HG02678 (cell line): ENCODE data around the gene MCCC1.
"Not testable (repeated sequence)": the region's sequence is repeated elsewhere in the genome, so short reads cannot be mapped to it uniquely, and the experiment has no call there.

ENCODE experiments used
- ATAC-seq: cut with Tn5 transposase; IDR thresholded peaks from one replicate; pipeline ENCODE4 v1.9.1; 2021; ENCODE audit warnings: mild to moderate bottlenecking, moderate library complexity; ENCODE audit not compliant: unreplicated experiment

The MCCC1 gene

GRCh38 chr3:183099026-183099837, at the start of gene MCCC1:
Gene MCCC1, minus strand, starts transcription at chr3:183099496. Its CDS starts 56 bp downstream, at chr3:183099440.
- ATAC-seq = peak; percentile 98

GRCh38 chr3:183148056-183148455, 48.8 kb upstream of the MCCC1 start:
- no peak for ATAC-seq

- no peak for ATAC-seq
Observed at GRCh38 chr3:183144363-183144762, 45.1 kb upstream of the MCCC1 start.

- ATAC-seq = no peak
Observed at GRCh38 chr3:183142199-183142598, 42.9 kb upstream of the MCCC1 start.

DNA sequence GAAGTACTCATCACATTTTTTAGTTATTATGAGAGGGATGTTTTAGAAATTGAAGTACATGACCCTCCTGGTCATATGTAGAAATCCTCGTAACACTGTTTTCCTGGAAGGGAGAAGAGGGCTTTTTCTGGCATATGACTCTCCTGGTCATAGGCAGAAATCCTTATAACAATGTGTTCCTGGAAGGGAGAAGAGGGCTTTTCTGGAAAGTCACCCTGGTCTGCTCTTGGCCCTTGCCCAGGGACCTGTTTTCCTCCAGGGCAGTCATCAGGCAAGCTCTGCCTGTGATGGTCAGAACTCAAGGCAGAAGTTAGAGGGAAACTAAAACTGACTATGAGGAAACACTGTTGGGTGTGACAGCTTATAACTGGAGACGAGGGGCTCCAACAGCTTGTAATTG, 35.5 kb upstream of the MCCC1 start:
- ATAC-seq = no peak

GRCh38 chr3:183132409-183132808, 33.1 kb upstream of the MCCC1 start:
- ATAC-seq = no peak

- ATAC-seq = no peak
Observed at GRCh38 chr3:183131735-183132134, 32.4 kb upstream of the MCCC1 start.

GRCh38 chr3:183131186-183131725, 32.0 kb upstream of the MCCC1 start:
- ATAC-seq = no peak

- ATAC-seq = no peak
Observed at GRCh38 chr3:183129243-183129642, 29.9 kb upstream of the MCCC1 start.

GRCh38 chr3:183128709-183129108, 29.4 kb upstream of the MCCC1 start:
- ATAC-seq = no peak

DNA sequence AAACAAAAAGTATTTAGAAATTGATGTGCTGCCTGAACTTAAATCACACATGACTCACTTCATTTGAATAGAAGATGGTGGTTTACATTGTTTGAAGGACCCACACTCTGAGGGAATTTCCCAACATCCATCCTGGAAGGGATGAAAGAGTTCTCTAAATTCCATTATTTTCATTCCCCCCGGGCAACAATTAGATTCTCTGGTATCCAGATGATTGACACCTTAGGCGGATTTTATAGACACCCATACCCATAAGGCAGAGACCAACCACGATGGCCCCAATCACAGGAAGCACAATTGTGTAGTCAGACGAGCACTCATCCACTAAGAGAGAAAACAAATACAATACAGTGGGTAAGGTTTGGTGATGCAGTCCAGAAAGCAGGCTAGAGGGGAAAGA, 24.6 kb upstream of the MCCC1 start:
- ATAC-seq = no peak

DNA sequence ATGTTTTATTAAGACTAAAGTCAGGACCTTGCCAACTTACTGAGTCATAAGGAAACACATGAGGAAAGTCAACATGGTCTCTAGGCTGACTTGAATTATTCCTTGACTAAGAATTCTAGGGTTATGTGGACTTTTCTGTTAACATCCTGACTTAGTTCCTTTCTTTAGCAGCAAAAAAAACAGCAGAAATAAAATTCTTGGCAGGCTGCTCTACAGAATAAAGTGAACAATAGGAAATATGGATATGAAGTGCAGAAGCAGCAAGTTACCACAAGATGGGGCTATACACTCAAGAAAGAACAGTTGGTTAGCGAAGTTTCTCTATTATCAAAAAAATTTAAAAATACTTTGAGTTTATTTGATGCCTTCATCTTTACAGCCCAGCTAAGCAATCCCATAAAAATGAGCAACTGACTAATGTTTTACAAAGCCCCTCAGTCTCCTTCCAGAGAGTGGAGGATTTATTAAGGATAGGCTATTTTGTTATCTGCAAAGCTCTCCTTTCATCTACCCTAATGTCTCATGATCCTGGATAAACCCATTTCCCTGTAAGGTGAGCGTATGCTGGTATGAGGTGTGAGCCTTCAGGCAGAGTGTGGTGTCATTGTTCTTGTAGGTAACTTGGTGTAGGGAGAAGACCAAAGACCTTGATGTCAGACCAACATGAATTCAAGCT, 23.1 kb upstream of the MCCC1 start:
- ATAC-seq = no peak

- no peak for ATAC-seq
Observed at GRCh38 chr3:183120538-183121215, 21.4 kb upstream of the MCCC1 start.

- no peak for ATAC-seq
Observed at GRCh38 chr3:183117056-183117455, 17.8 kb upstream of the MCCC1 start.

GRCh38 chr3:183116025-183116614, 16.8 kb upstream of the MCCC1 start:
- ATAC-seq = peak; percentile 81

DNA sequence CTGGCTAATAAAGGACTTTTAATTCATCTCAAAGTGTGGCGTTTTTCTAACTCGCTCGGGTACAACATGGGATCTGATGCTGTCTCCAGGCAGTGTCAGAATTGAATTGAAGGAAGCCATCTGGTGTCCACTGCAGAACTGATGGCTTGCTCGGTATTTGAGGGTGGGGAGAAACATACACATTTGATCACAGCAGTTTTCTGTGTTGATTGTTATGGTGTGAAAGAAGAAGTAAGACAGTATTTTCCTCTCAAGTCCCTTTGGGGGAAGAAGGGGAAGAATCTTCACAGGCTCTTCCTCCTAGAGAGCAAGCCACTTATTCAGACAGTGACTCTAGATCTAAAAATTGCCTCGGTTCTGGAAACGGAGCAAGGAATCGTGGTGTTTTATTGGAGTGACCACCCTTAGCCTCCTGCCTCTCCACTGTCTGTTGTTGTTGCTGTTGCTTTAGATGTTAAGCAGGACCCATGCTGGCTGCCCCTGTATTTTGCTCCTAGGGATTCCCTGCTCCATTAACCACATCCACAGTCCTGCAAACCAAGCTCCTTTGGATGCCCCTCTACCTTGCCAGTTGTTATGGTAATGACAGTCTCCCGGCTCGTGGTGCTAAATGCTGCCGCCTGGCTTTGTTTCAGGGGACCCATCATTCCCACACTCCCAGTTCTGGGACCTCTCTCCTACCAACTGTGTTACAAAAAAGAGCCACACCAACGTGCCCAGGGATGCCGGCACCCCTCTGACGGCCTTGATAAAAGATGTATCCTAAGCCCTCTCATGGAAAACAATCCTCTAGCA, 15.3 kb upstream of the MCCC1 start:
- ATAC-seq = no peak

DNA sequence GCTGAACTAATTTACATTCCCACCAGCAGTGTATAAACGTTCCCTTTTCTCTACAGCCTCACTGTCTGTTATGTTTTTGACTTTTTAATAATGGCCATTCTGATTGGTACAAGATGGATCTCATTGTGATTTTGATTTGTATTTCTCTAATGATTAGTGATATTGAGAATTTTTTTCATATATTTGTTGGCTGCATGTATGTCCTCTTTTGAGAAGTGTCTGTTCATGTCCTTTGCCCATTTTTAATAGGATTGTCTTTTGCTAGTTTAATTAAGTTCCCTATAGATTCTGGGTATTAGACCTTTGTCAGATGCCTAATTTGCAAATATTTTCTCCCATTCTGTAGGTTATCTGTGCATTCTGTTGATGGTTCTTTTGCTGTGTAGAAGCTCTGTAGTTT, 10.6 kb upstream of the MCCC1 start:
- not testable (repeated sequence) for ATAC-seq

DNA sequence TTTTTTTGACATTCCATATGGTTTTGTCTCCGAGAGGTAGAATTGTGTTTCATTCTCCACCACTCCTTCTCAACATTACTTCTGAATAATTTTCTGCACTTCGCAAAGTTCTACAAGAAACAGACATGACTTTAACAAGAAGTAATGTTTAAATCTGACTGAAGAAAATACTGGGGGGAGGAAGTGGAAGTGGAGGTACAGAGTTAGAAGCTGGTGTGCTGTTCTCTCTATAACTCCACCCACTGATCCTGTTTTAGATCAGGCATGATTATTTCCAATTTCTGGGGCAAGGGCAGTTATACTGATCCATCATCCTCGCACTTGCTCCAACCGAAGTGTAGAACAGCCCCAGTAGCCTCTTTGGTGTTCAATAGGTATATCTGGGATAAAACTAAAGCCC, 9.2 kb upstream of the MCCC1 start:
- ATAC-seq = no peak

DNA sequence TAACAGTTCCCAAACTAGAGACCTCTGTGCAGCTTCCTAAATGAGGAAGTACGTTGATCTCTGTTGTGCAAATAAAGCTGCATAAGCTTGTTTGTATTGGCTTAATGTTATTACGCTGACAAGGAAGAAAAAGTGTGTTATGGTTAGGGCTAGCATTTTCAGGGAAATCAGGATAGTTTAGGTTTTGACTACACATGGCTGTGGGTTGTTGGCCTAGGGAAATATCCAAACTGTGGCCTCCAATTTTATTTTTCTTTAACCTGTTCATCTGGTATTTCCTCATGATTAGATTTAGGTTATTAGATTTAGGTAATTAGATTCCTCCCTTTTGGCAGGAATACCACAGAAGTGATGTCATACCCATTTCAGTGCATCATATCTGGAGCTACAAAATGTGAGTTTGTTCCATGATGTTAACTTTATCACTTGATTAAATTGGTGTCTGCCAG, 8.7 kb upstream of the MCCC1 start:
- no peak for ATAC-seq

DNA sequence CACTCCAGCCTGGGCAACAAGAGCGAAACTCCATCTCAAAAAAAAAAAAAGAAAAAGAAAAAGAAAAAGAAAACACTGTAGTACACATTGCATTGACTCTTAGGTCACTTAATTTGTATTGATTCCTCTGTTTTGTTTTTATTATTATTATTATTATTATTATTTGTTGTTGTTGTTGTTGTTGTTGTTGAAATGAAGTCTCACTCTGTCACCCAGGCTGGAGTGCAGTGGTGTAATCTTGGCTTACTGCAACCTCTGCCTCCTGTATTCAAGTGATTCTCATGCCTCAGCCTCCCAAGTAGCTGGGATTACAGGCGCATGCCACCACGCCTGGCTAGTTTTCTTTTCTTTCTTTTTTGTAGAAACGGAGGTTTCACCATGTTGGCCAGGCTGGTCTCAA, 8.1 kb upstream of the MCCC1 start:
- ATAC-seq = not testable (repeated sequence)
